Activated B cell treated with CpG ODN at 0.5 μM for 24 hours (primary cell): ENCODE results near the gene SEMA3C. TPM values are rescaled to one million over a fixed set of nuclear protein-coding genes. Genes with fewer than 3 reads are reported as not detected.

Experiments
- ATAC-seq: fragments of 200-7000 bp; cut with Tn5 transposase; one replicate; pipeline ENCODE4 v1.10.0; 2021; ENCODE audit warnings: low read depth, mild to moderate bottlenecking, moderate library complexity
- CTCF ChIA-PET: fragments of 350-600 bp; sonication (Branson Sonifier 250); formaldehyde crosslinking; loops from one replicate; lab custom pipeline; 2021; ENCODE audit warnings: antibody characterized with exemption; lab: Charles Lee
- POLR2A ChIA-PET: fragments of 350-600 bp; sonication (Branson Sonifier 250); formaldehyde crosslinking; loops from one replicate; lab custom pipeline; 2021; ENCODE audit warnings: antibody characterized with exemption; lab: Charles Lee
- DNase-seq: peaks from one replicate; pipeline ENCODE4 v3.0.0; 2022
- H3K27ac Mint-ChIP-seq: one replicate; pipeline ENCODE4 v1.8.0; 2020; ENCODE audit warnings: mixed read lengths
- H3K27me3 Mint-ChIP-seq: one replicate; pipeline ENCODE4 v1.8.0; 2021; ENCODE audit warnings: mixed read lengths
- H3K36me3 Mint-ChIP-seq: one replicate; pipeline ENCODE4 v1.8.0; 2021; ENCODE audit warnings: low read depth, mixed read lengths
- H3K4me1 Mint-ChIP-seq: one replicate; pipeline ENCODE4 v1.8.0; 2021; ENCODE audit warnings: mixed read lengths
- H3K4me3 Mint-ChIP-seq: one replicate; pipeline ENCODE4 v1.8.0; 2020; ENCODE audit warnings: mild to moderate bottlenecking, mixed read lengths
- H3K9me3 Mint-ChIP-seq: one replicate; pipeline ENCODE4 v1.8.0; 2020; ENCODE audit warnings: mixed read lengths
- intact Hi-C: fragments of 100-400 bp; cut with micrococcal nuclease; formaldehyde crosslinking; loops from one replicate; pipeline ENCODE4 v1.15.1; 2024
- total RNA-seq: library from RNA; stranded (reverse); gene quantifications from 2 replicates; pipeline ENCODE4 v1.2.3, GENCODE V29; 2022
- TF ChIP-seq, protein P1 (sequence below): fragments of 200-600 bp; IDR thresholded peaks from one replicate; pipeline ENCODE4 v1.8.0; 2022; ENCODE audit warnings: antibody characterized with exemption, mild to moderate bottlenecking

SEMA3C gene
- total RNA-seq, 1 donor from 2014 or later: not detected

DNA sequence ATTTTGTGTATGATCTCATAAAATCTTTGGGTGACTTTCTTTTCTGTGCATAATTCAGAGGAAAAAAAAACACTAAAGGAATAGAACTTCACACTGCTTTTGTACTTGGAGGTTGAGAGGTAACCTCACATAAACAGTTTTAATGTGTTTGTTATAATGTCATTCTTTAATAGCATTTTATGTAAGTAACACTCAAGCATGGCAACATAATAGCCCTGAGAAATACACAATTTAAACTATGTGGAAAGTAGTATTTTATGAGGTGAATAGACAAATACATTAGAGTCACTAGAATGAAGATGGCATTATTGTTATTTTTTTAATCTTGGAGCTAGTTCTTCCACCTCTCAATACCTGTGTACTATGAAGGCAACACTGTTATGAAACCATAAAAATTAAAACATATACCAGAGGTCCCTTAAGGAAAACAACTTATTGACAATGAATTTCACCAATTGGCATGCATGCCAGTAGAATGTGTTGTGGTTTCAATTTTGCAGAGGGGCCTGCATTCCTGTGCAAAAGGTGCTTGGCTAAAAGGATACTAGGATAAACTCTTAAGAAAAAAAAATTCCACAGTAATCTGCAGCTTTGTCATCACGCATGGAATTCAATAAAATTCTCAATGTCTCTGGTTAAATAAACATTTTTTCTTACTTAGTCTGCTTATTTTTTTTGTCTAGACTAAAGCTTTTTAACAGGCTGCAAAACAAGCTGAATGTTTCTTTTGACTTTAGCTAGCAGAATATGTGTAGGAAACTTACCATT lies 177.9 kb downstream of the SEMA3C start:
- POLR2A ChIA-PET: no interaction called here
- DNase-seq (no peak), ATAC-seq (no peak)
- no peaks in the 10 kb centered on the region for H3K27me3 Mint-ChIP-seq
- intact Hi-C loops: loop anchor here (5.0 kb wide), 1 partner anchor 44 kb away; no protein-coding TSS in a partner anchor
- no peak overlapping the region for H3K27ac Mint-ChIP-seq
- CTCF ChIA-PET: no interaction called here
- TF ChIP-seq, protein P1, sequence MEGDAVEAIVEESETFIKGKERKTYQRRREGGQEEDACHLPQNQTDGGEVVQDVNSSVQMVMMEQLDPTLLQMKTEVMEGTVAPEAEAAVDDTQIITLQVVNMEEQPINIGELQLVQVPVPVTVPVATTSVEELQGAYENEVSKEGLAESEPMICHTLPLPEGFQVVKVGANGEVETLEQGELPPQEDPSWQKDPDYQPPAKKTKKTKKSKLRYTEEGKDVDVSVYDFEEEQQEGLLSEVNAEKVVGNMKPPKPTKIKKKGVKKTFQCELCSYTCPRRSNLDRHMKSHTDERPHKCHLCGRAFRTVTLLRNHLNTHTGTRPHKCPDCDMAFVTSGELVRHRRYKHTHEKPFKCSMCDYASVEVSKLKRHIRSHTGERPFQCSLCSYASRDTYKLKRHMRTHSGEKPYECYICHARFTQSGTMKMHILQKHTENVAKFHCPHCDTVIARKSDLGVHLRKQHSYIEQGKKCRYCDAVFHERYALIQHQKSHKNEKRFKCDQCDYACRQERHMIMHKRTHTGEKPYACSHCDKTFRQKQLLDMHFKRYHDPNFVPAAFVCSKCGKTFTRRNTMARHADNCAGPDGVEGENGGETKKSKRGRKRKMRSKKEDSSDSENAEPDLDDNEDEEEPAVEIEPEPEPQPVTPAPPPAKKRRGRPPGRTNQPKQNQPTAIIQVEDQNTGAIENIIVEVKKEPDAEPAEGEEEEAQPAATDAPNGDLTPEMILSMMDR: no peak
- no peaks in the 10 kb centered on the region for H3K4me1 Mint-ChIP-seq
- H3K36me3 Mint-ChIP-seq: no peaks in the 10 kb centered on the region
- H3K4me3 Mint-ChIP-seq: no peak overlapping the region
- no peaks in the 10 kb centered on the region for H3K9me3 Mint-ChIP-seq

DNA sequence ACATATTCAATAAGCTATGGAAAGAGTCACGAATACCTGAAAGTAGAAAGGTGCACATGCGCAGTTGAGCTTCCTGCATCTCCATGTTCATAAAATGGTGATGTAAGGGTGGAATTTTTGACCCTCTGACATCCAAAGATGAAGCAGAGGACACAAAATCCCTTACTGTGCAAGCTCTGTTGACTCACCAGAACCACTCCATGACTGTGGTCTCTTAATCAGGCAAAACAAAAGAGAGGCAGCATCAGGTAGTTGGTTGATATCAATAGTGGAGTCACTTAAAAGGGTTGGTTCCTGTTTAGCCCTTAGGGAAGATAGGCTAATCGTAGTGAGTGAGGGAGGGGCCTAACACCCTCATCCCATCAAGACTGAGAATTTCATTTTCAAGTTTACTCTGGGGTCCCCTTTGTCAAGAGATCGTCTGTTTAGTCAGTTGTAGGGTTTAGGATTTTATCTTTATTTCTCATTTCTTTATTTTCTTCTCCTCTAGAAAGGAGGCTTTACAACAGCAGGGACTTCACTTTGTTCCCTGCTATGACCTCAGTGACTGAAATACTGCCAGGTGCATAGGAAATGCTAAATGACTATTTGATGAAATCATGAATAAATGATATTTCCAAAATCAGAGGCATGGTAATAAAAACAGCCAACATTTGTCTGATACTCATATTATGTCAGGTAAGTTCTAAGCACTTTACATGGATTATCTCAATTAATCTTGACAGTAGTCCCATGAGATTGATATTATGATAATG lies 182.3 kb downstream of the SEMA3C start:
- DNase-seq (no peak), ATAC-seq (no peak)
- no peaks in the 10 kb centered on the region for H3K4me1 Mint-ChIP-seq
- intact Hi-C loops: no loop called here
- H3K4me3 Mint-ChIP-seq: no peak overlapping the region
- CTCF ChIA-PET: no interaction called here
- no peaks in the 10 kb centered on the region for H3K9me3 Mint-ChIP-seq
- POLR2A ChIA-PET: no interaction called here
- no peaks in the 10 kb centered on the region for H3K36me3 Mint-ChIP-seq
- TF ChIP-seq, protein P1: no peak
- no peaks in the 10 kb centered on the region for H3K27me3 Mint-ChIP-seq
- H3K27ac Mint-ChIP-seq: no peak overlapping the region

DNA sequence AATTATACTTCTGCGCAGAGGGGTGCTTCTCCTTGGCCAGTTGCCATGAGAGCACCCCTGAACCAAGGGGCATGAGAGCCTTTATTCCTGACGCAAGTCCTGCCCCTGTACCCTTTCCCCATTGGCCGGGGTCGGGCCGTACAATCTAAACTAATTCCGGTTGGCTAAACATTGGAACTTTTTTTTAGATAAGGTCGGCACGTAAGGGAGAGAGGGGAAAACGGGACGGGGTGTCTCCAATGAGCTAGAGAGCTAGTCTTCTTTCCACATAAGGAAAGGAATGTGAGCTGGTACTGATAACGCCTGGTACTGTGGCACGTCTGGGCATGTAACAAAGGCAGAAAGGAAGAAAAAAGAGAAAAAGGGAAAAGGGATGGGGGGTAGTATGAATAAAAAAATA lies 183.5 kb downstream of the SEMA3C start:
- no peaks in the 10 kb centered on the region for H3K27me3 Mint-ChIP-seq
- no peak overlapping the region for H3K4me3 Mint-ChIP-seq
- no peak overlapping the region for H3K27ac Mint-ChIP-seq
- CTCF ChIA-PET: no interaction called here
- POLR2A ChIA-PET: no interaction called here
- intact Hi-C loops: no loop called here
- no peaks in the 10 kb centered on the region for H3K36me3 Mint-ChIP-seq
- H3K9me3 Mint-ChIP-seq: no peaks in the 10 kb centered on the region
- no peaks in the 10 kb centered on the region for H3K4me1 Mint-ChIP-seq
- DNase-seq (no peak), ATAC-seq (no peak)
- TF ChIP-seq, protein P1: no peak

DNA sequence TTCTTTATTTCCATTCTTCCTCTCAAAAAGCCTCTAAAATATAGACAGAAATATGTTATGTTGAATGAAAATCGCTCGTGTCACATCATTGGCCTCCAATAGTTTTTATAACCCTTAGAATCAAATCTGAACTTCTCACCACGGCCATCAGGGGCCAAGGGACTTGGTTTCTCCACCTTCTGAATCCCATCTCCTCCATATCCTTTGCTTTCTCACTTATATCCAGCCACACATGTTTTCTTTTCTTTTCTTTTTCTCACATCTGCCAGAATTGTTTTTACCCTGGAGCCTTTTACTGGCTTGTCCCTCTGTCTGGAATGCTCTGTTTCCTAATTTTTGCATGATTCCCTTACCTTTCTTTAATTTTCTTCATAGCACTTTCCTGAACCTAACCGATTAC lies 184.8 kb downstream of the SEMA3C start:
- ATAC-seq (no peak), DNase-seq (no peak)
- Mint-ChIP-seq H3K27ac (no peak overlapping the region), H3K27me3 (no peaks in the 10 kb centered on the region), H3K4me1 (no peaks in the 10 kb centered on the region), H3K4me3 (no peak overlapping the region), H3K36me3 (no peaks in the 10 kb centered on the region), H3K9me3 (no peaks in the 10 kb centered on the region)
- CTCF ChIA-PET: no interaction called here
- intact Hi-C loops: no loop called here
- POLR2A ChIA-PET: no interaction called here
- TF ChIP-seq, protein P1: no peak

DNA sequence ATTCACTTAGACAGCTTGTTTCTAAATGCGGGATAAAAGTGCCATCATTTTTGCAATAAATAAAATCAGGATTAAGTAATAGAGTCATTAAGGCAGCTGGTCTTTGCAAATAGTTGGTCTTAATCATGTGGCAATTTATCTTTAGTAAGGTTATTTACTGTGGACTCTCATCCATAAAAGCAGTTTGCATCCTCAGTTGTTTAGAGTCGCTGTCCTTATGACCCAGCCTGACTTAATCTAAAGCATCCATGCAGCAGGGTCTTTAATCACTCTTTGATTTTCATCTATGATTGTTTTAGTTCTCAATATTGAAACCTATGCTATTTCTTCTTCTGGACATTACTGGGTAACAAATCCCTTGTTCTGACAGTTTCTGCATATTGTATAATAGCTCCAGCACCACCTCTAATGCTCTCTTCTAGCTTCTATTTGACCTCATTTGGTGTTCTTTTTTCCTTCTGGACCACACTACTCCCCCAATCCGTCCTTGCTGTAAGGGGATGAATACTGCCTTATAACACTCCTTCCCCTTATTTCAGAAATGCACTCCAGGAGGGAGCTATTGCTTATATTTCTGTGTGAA lies 185.4 kb downstream of the SEMA3C start:
- POLR2A ChIA-PET: no interaction called here
- intact Hi-C loops: no loop called here
- H3K4me1 Mint-ChIP-seq: no peaks in the 10 kb centered on the region
- H3K36me3 Mint-ChIP-seq: no peaks in the 10 kb centered on the region
- no peak overlapping the region for H3K27ac Mint-ChIP-seq
- H3K4me3 Mint-ChIP-seq: no peak overlapping the region
- H3K9me3 Mint-ChIP-seq: no peaks in the 10 kb centered on the region
- CTCF ChIA-PET: no interaction called here
- ATAC-seq: no peak
- no peak for DNase-seq
- TF ChIP-seq, protein P1: no peak
- H3K27me3 Mint-ChIP-seq: no peaks in the 10 kb centered on the region
